Nephron (organoid): ENCODE measurements around the gene FAR2.
A peak's percentile ranks its signal among the peaks of the same experiment; 100 is the strongest.
"Not testable (repeated sequence)": the region's sequence is repeated elsewhere in the genome, so short reads cannot be mapped to it uniquely, and the experiment has no call there.

Experiments
- H3K27ac Mint-ChIP-seq, 3 experiments: 2 replicates each; pipeline ENCODE4 v1.8.0; 2020; ENCODE audit warnings: mixed read lengths in 3 of 3, mild to moderate bottlenecking in 2 of 3, moderate library complexity in 1 of 3
- H3K27me3 Mint-ChIP-seq: 2 replicates; pipeline ENCODE4 v1.8.0; 2021; ENCODE audit warnings: low read depth, mild to moderate bottlenecking, moderate library complexity, mixed read lengths
- H3K36me3 Mint-ChIP-seq: 2 replicates; pipeline ENCODE4 v1.8.0; 2020; ENCODE audit warnings: low read depth, mixed read lengths
- H3K4me1 Mint-ChIP-seq: 2 replicates; pipeline ENCODE4 v1.8.0; 2020; ENCODE audit warnings: mixed read lengths
- H3K4me3 Mint-ChIP-seq, 3 experiments: 2 replicates each; pipeline ENCODE4 v1.8.0; 2020; ENCODE audit warnings: mild to moderate bottlenecking in 3 of 3, mixed read lengths in 3 of 3, moderate library complexity in 2 of 3
- H3K9me3 Mint-ChIP-seq: 2 replicates; pipeline ENCODE4 v1.8.0; 2020; ENCODE audit warnings: mixed read lengths
- CTCF ChIP-seq, 3 experiments: fragments of 200-600 bp; sonication (generic); IDR thresholded peaks; one replicate each; pipeline ENCODE4 v1.5.0; 2021; ENCODE audit warnings: antibody characterized with exemption in 3 of 3; ENCODE audit not compliant: unreplicated experiment in 3 of 3

The FAR2 gene

GRCh38 chr12:29380536-29381523 is 231.8 kb downstream of the FAR2 start, which contains the start of gene ERGIC2:
ERGIC2 (minus strand) TSS chr12:29381172; CDS start chr12:29371633, 9,539 bp downstream.
- no peak for TF ChIP-seq CTCF (IDR thresholded peaks at IDR 0.05; ENCODE audit: unreplicated experiment in 3 of 3)
- peak within 1 kb of the TSS; percentile 90 to 97 (median 94) for H3K27ac Mint-ChIP-seq
- peaks cover 28% of the 10 kb centered on the region for H3K36me3 Mint-ChIP-seq
- H3K4me3 Mint-ChIP-seq: peak within 1 kb of the TSS; percentile 94 to 97 (median 96)
- no peaks in the 10 kb centered on the region for H3K9me3 Mint-ChIP-seq
- H3K4me1 Mint-ChIP-seq: peaks cover 25% of the 10 kb centered on the region
- peaks cover 8% of the 10 kb centered on the region for H3K27me3 Mint-ChIP-seq

- H3K4me3 Mint-ChIP-seq: peak overlapping the region; percentile 65 to 97 (median 94)
- no peak overlapping the region for H3K27ac Mint-ChIP-seq
- H3K4me1 Mint-ChIP-seq: peaks cover 25% of the 10 kb centered on the region
- TF ChIP-seq CTCF (IDR thresholded peaks at IDR 0.05; ENCODE audit: unreplicated experiment in 3 of 3): no peak
- H3K36me3 Mint-ChIP-seq: peaks cover 15% of the 10 kb centered on the region
- H3K27me3 Mint-ChIP-seq: peaks cover 8% of the 10 kb centered on the region
- no peaks in the 10 kb centered on the region for H3K9me3 Mint-ChIP-seq
These were observed 233.2 kb downstream of the FAR2 start for GRCh38 chr12:29382251-29382650.

GRCh38 chr12:29385194-29385593 is 236.1 kb downstream of the FAR2 start:
- H3K9me3 Mint-ChIP-seq, H3K4me3 Mint-ChIP-seq, H3K4me1 Mint-ChIP-seq, H3K27ac Mint-ChIP-seq, H3K36me3 Mint-ChIP-seq, H3K27me3 Mint-ChIP-seq: not testable (repeated sequence)
